ENCODE measurements around the gene CPT2. TPM values are rescaled to one million over a fixed set of nuclear protein-coding genes. Genes with fewer than 3 reads are reported as not detected.

The CPT2 gene
- total and polyA plus RNA-seq, 8 donors = 6.3 to 13.4 (median 10.9) TPM

- no peak for FAIRE-seq
- intact Hi-C loops (cut with DNase I) = no loop called here
- H3K9me3 ChIP-seq = no peaks in the 10 kb centered on the region
- TF ChIP-seq CTCF (IDR thresholded peaks at IDR 0.05) = no peak
- H3K27me3 ChIP-seq = no peaks in the 10 kb centered on the region
- 62 to 65% methylated on average over 11 of the region's 11 CpGs for WGBS, 2 donors
- H3K36me3 ChIP-seq = no peaks in the 10 kb centered on the region
- H3K4me3 ChIP-seq = no peak overlapping the region
- H3K4me1 ChIP-seq = peaks cover 9 to 20% (median 12%) of the 10 kb centered on the region in 3 donors
- no peak for DNase-seq
- peak overlapping the region; percentile 45 to 95 (median 94) for H3K27ac ChIP-seq
- no peak for ATAC-seq
Measured at GRCh38 chr1:53195246-53196016, 1.2 kb upstream of the CPT2 start.

- ATAC-seq = peak; percentile 8 to 32 (median 31)
Measured at GRCh38 chr1:53196017-53196484, 573 bp upstream of the CPT2 start.

GRCh38 chr1:53197291-53198200 is 922 bp downstream of the CPT2 start:
- no peaks in the 10 kb centered on the region for H3K27me3 ChIP-seq
- 29 to 34% methylated on average over 13 of the region's 13 CpGs for WGBS, 2 donors
- intact Hi-C loops (cut with DNase I) = no loop called here
- no peak for TF ChIP-seq CTCF (IDR thresholded peaks at IDR 0.05)
- H3K4me3 ChIP-seq = peak overlapping the region; percentile 71 to 100 (median 98)
- no peaks in the 10 kb centered on the region for H3K9me3 ChIP-seq
- H3K27ac ChIP-seq = peak overlapping the region; percentile 75 to 95 (median 94)
- no peak for FAIRE-seq
- ATAC-seq = peak; percentile 1 to 10 (median 9)
- no peak for DNase-seq
- H3K4me1 ChIP-seq = peaks cover 9 to 20% (median 12%) of the 10 kb centered on the region in 3 donors
- H3K36me3 ChIP-seq = peaks cover 0 to 12% (median 4%) of the 10 kb centered on the region in 3 donors

More at GRCh38 chr1:53196017-53196484, 573 bp upstream of the CPT2 start:
- H3K4me1 ChIP-seq = peaks cover 9 to 20% (median 12%) of the 10 kb centered on the region in 3 donors
- intact Hi-C loops (cut with DNase I) = no loop called here
- WGBS, 2 donors = 35 to 39% methylated on average over 9 of the region's 9 CpGs
- H3K4me3 ChIP-seq = peak overlapping the region; percentile 71 to 100 (median 98)
- H3K9me3 ChIP-seq = no peaks in the 10 kb centered on the region
- FAIRE-seq = no peak
- DNase-seq = no peak
- no peak for TF ChIP-seq CTCF (IDR thresholded peaks at IDR 0.05)
- H3K36me3 ChIP-seq = peaks cover 0 to 5% (median 0%) of the 10 kb centered on the region in 3 donors
- no peaks in the 10 kb centered on the region for H3K27me3 ChIP-seq
- peak overlapping the region; percentile 75 to 95 (median 94) for H3K27ac ChIP-seq

GRCh38 chr1:53198241-53198651 is 1.6 kb downstream of the CPT2 start:
- no peak for ATAC-seq
- H3K27me3 ChIP-seq = no peaks in the 10 kb centered on the region
- peaks cover 0 to 19% (median 4%) of the 10 kb centered on the region in 3 donors for H3K36me3 ChIP-seq
- peak overlapping the region in 2 of 4 donors; percentile 71 to 98 for H3K4me3 ChIP-seq
- intact Hi-C loops (cut with DNase I) = no loop called here
- 20 to 24% methylated on average over 4 of the region's 4 CpGs for WGBS, 2 donors
- H3K27ac ChIP-seq = no peak overlapping the region
- no peak for TF ChIP-seq CTCF (IDR thresholded peaks at IDR 0.05)
- no peak for DNase-seq
- no peak for FAIRE-seq
- peaks cover 9 to 20% (median 12%) of the 10 kb centered on the region in 3 donors for H3K4me1 ChIP-seq
- H3K9me3 ChIP-seq = no peaks in the 10 kb centered on the region

All from pancreas (tissue), 10 donors.